ENCODE measurements around the gene KCNA2. TPM values are rescaled to one million over a fixed set of nuclear protein-coding genes. Genes with fewer than 3 reads are reported as not detected.
A peak's percentile ranks its signal among the peaks of the same experiment; 100 is the strongest.

KCNA2 gene
- total RNA-seq, 2 experiments from 2014 or later = 1.4 to 2.2 TPM

- ATAC-seq (no peak), DNase-seq (peak; percentile 17)
- POLR2A ChIA-PET = interaction anchor here (3.5 kb wide), 1 partner anchor 40 kb away, joined by 15 read pairs; no protein-coding TSS in a partner anchor
- Mint-ChIP-seq H3K27ac (no peak overlapping the region), H3K27me3 (ENCODE audit: low read depth) (no peaks in the 10 kb centered on the region), H3K4me3 (no peak overlapping the region), H3K4me1 (ENCODE audit: low read depth) (peaks cover 37% of the 10 kb centered on the region), H3K9me3 (ENCODE audit: insufficient read depth) (peaks cover 7% of the 10 kb centered on the region), H3K36me3 (ENCODE audit: low read depth) (peaks cover 27% of the 10 kb centered on the region)
- CTCF ChIA-PET = interaction anchor here (0.9 to 7.0 kb wide), 7 partner anchors 9 to 138 kb away, joined by 3 to 77 read pairs (median 22); partner anchors contain the start of gene KCNA3
Measured at GRCh38 chr1:110628323-110629105, 22.4 kb upstream of the KCNA2 start.

GRCh38 chr1:110627764-110628163 lies 21.6 kb upstream of the KCNA2 start:
- Mint-ChIP-seq H3K27me3 (ENCODE audit: low read depth) (no peaks in the 10 kb centered on the region), H3K4me1 (ENCODE audit: low read depth) (peaks cover 37% of the 10 kb centered on the region), H3K9me3 (ENCODE audit: insufficient read depth) (peaks cover 9% of the 10 kb centered on the region), H3K36me3 (ENCODE audit: low read depth) (peaks cover 27% of the 10 kb centered on the region), H3K4me3 (no peak overlapping the region), H3K27ac (no peak overlapping the region)
- DNase-seq (peak; percentile 0), ATAC-seq (no peak)
- CTCF ChIA-PET = interaction anchor here (1.8 to 7.0 kb wide), 4 partner anchors 11 to 156 kb away, joined by 5 to 77 read pairs (median 26); no protein-coding TSS in a partner anchor
- POLR2A ChIA-PET = no interaction called here

- POLR2A ChIA-PET = interaction anchor here (1.0 to 1.4 kb wide), 2 partner anchors 16 to 47 kb away, joined by 3 to 6 read pairs; no protein-coding TSS in a partner anchor
- peak overlapping the region; percentile 18 for H3K27ac Mint-ChIP-seq
- H3K36me3 Mint-ChIP-seq (ENCODE audit: low read depth) = peaks cover 27% of the 10 kb centered on the region
- DNase-seq (no peak), ATAC-seq (no peak)
- no peak overlapping the region for H3K4me3 Mint-ChIP-seq
- no peaks in the 10 kb centered on the region for H3K27me3 Mint-ChIP-seq (ENCODE audit: low read depth)
- H3K9me3 Mint-ChIP-seq (ENCODE audit: insufficient read depth) = peaks cover 9% of the 10 kb centered on the region
- peaks cover 37% of the 10 kb centered on the region for H3K4me1 Mint-ChIP-seq (ENCODE audit: low read depth)
- CTCF ChIA-PET = interaction anchor here (1.8 to 7.0 kb wide), 4 partner anchors 11 to 157 kb away, joined by 5 to 77 read pairs (median 11); no protein-coding TSS in a partner anchor
Measured at GRCh38 chr1:110626889-110627288, 20.7 kb upstream of the KCNA2 start.

- POLR2A ChIA-PET = interaction anchor here (0.7 to 3.1 kb wide), 9 partner anchors 10 to 282 kb away, joined by 3 to 51 read pairs (median 8); partner anchors contain the start of gene KCNA3
- Mint-ChIP-seq H3K4me1 (ENCODE audit: low read depth) (peaks cover 48% of the 10 kb centered on the region), H3K4me3 (peak overlapping the region; percentile 82), H3K36me3 (ENCODE audit: low read depth) (peaks cover 15% of the 10 kb centered on the region), H3K27me3 (ENCODE audit: low read depth) (no peaks in the 10 kb centered on the region), H3K27ac (peak overlapping the region; percentile 93), H3K9me3 (ENCODE audit: insufficient read depth) (peaks cover 5% of the 10 kb centered on the region)
- CTCF ChIA-PET = interaction anchor here (1.0 to 5.8 kb wide), 18 partner anchors 9 to 283 kb away, joined by 3 to 231 read pairs (median 11); partner anchors contain the start of gene KCNA2
- DNase-seq (no peak), ATAC-seq (no peak)
Measured at GRCh38 chr1:110620686-110621085, 14.5 kb upstream of the KCNA2 start.

GRCh38 chr1:110620250-110620615 lies 14.1 kb upstream of the KCNA2 start:
- Mint-ChIP-seq H3K27ac (peak overlapping the region; percentile 93), H3K9me3 (ENCODE audit: insufficient read depth) (peaks cover 5% of the 10 kb centered on the region), H3K27me3 (ENCODE audit: low read depth) (no peaks in the 10 kb centered on the region), H3K36me3 (ENCODE audit: low read depth) (peaks cover 15% of the 10 kb centered on the region), H3K4me3 (peak overlapping the region; percentile 82), H3K4me1 (ENCODE audit: low read depth) (peaks cover 50% of the 10 kb centered on the region)
- ATAC-seq (peak; percentile 8), DNase-seq (peak; percentile 52)
- CTCF ChIA-PET = interaction anchor here (0.6 to 5.8 kb wide), 52 partner anchors 10 to 410 kb away, joined by 3 to 231 read pairs (median 7); partner anchors contain the start of genes KCNA2 and KCNA3
- POLR2A ChIA-PET = interaction anchor here (0.7 to 3.1 kb wide), 17 partner anchors 10 to 1769 kb away, joined by 3 to 51 read pairs (median 5); partner anchors contain the start of gene KCNA3

- Mint-ChIP-seq H3K36me3 (ENCODE audit: low read depth) (peaks cover 15% of the 10 kb centered on the region), H3K4me3 (peak overlapping the region; percentile 82), H3K27me3 (ENCODE audit: low read depth) (peaks cover under 1% of the 10 kb centered on the region), H3K9me3 (ENCODE audit: insufficient read depth) (peaks cover 5% of the 10 kb centered on the region), H3K27ac (peak overlapping the region; percentile 93), H3K4me1 (ENCODE audit: low read depth) (peaks cover 50% of the 10 kb centered on the region)
- ATAC-seq (peak; percentile 90), DNase-seq (peak; percentile 93)
- ChIA-PET POLR2A (interaction anchor here (0.6 to 3.1 kb wide), 18 partner anchors 11 to 1768 kb away, joined by 3 to 51 read pairs (median 5); partner anchors contain the start of gene KCNA3), CTCF (interaction anchor here (0.6 to 5.8 kb wide), 60 partner anchors 10 to 1130 kb away, joined by 3 to 231 read pairs (median 6); partner anchors contain the start of genes KCNA2 and KCNA3)
Measured at GRCh38 chr1:110619412-110620249, 13.5 kb upstream of the KCNA2 start.

GRCh38 chr1:110618668-110619067 lies 12.5 kb upstream of the KCNA2 start:
- peaks cover 3% of the 10 kb centered on the region for H3K9me3 Mint-ChIP-seq (ENCODE audit: insufficient read depth)
- POLR2A ChIA-PET = interaction anchor here (1.4 to 3.1 kb wide), 10 partner anchors 12 to 280 kb away, joined by 3 to 51 read pairs (median 9); partner anchors contain the start of gene KCNA3
- H3K27me3 Mint-ChIP-seq (ENCODE audit: low read depth) = peaks cover 2% of the 10 kb centered on the region
- DNase-seq (no peak), ATAC-seq (no peak)
- peaks cover 50% of the 10 kb centered on the region for H3K4me1 Mint-ChIP-seq (ENCODE audit: low read depth)
- peaks cover 11% of the 10 kb centered on the region for H3K36me3 Mint-ChIP-seq (ENCODE audit: low read depth)
- CTCF ChIA-PET = interaction anchor here (0.7 to 5.8 kb wide), 44 partner anchors 11 to 415 kb away, joined by 3 to 231 read pairs (median 8); partner anchors contain the start of genes KCNA2 and KCNA3
- no peak overlapping the region for H3K4me3 Mint-ChIP-seq
- peak overlapping the region; percentile 93 for H3K27ac Mint-ChIP-seq

GRCh38 chr1:110617589-110617988 lies 11.4 kb upstream of the KCNA2 start:
- ChIA-PET POLR2A (no interaction called here), CTCF (interaction anchor here (1.1 to 5.8 kb wide), 10 partner anchors 10 to 170 kb away, joined by 3 to 231 read pairs (median 24); partner anchors contain the start of genes KCNA2 and KCNA3)
- Mint-ChIP-seq H3K27ac (peak overlapping the region; percentile 22), H3K36me3 (ENCODE audit: low read depth) (peaks cover 6% of the 10 kb centered on the region), H3K4me1 (ENCODE audit: low read depth) (peaks cover 50% of the 10 kb centered on the region), H3K9me3 (ENCODE audit: insufficient read depth) (no peaks in the 10 kb centered on the region), H3K27me3 (ENCODE audit: low read depth) (peaks cover 2% of the 10 kb centered on the region), H3K4me3 (no peak overlapping the region)
- DNase-seq (no peak), ATAC-seq (no peak)

GRCh38 chr1:110617116-110617515 lies 11.0 kb upstream of the KCNA2 start:
- H3K4me1 Mint-ChIP-seq (ENCODE audit: low read depth) = peaks cover 50% of the 10 kb centered on the region
- H3K36me3 Mint-ChIP-seq (ENCODE audit: low read depth) = peaks cover 6% of the 10 kb centered on the region
- peaks cover 6% of the 10 kb centered on the region for H3K27me3 Mint-ChIP-seq (ENCODE audit: low read depth)
- ChIA-PET CTCF (interaction anchor here (0.8 to 5.8 kb wide), 13 partner anchors 10 to 203 kb away, joined by 3 to 231 read pairs (median 5); partner anchors contain the start of gene KCNA3), POLR2A (no interaction called here)
- H3K27ac Mint-ChIP-seq = peak overlapping the region; percentile 22
- ATAC-seq (no peak), DNase-seq (no peak)
- no peaks in the 10 kb centered on the region for H3K9me3 Mint-ChIP-seq (ENCODE audit: insufficient read depth)
- no peak overlapping the region for H3K4me3 Mint-ChIP-seq

- CTCF ChIA-PET = interaction anchor here (0.8 to 5.8 kb wide), 12 partner anchors 9 to 203 kb away, joined by 3 to 231 read pairs (median 4); no protein-coding TSS in a partner anchor
Measured at GRCh38 chr1:110616587-110616986, 10.4 kb upstream of the KCNA2 start.

More at GRCh38 chr1:110616587-110616986, 10.4 kb upstream of the KCNA2 start:
- H3K9me3 Mint-ChIP-seq (ENCODE audit: insufficient read depth) = no peaks in the 10 kb centered on the region
- POLR2A ChIA-PET = no interaction called here
- ATAC-seq (no peak), DNase-seq (no peak)
- H3K27me3 Mint-ChIP-seq (ENCODE audit: low read depth) = peaks cover 6% of the 10 kb centered on the region
- H3K4me1 Mint-ChIP-seq (ENCODE audit: low read depth) = peaks cover 50% of the 10 kb centered on the region
- H3K4me3 Mint-ChIP-seq = no peak overlapping the region
- H3K27ac Mint-ChIP-seq = peak overlapping the region; percentile 21
- peaks cover 6% of the 10 kb centered on the region for H3K36me3 Mint-ChIP-seq (ENCODE audit: low read depth)

Data from activated CD8-positive, alpha-beta T cell treated with anti-CD3 and anti-CD28 coated beads, Interleukin-2, amount 10 ng/mL, durations not matched to agents 7 days and 5 days (primary cell).